H1 (cell line): ENCODE measurements around the gene C16orf95. TPM values are rescaled to one million over a fixed set of nuclear protein-coding genes. Genes with fewer than 3 reads are reported as not detected.

Experiments
- CTCF ChIA-PET: fragments of 300-600 bp; sonication (Branson Sonifier 250); formaldehyde crosslinking; loops from one replicate; lab custom pipeline; 2021; ENCODE audit not compliant: partially characterized antibody; lab: Charles Lee
- POLR2A ChIA-PET: fragments of 300-600 bp; sonication (Branson Sonifier 250); formaldehyde crosslinking; loops from one replicate; lab custom pipeline; 2021; ENCODE audit warnings: inconsistent platforms; ENCODE audit not compliant: partially characterized antibody; lab: Charles Lee
- DNase-seq, 2 experiments: peaks; one replicate each; pipeline versions ENCODE4 v3.0.0 to v3.0.0-alpha.2; 2010 to 2022; ENCODE audit warnings: low spot score in 2 of 2, low read depth in 1 of 2, mixed read lengths in 1 of 2
- FAIRE-seq: peaks from 2 replicates; lab custom pipeline; 2011; peaks lifted over from hg19 to GRCh38; lab: Jason Lieb, UNC
- H2AFZ ChIP-seq: 2 replicates; pipeline ENCODE4 v1.8.1; 2012; ENCODE audit warnings: low read length, inconsistent platforms
- H2AK5ac ChIP-seq: 2 replicates; pipeline ENCODE4 v1.6.1; 2013; ENCODE audit warnings: low read depth, low read length
- H2BK120ac ChIP-seq: replicated peaks from 2 replicates; pipeline ENCODE3; 2013; ENCODE audit warnings: low read depth, low read length, inconsistent platforms
- H2BK12ac ChIP-seq: 2 replicates; pipeline ENCODE4 v1.6.1; 2013; ENCODE audit warnings: low read depth, low read length
- H2BK15ac ChIP-seq: 2 replicates; pipeline ENCODE4 v1.6.1; 2013; ENCODE audit warnings: low read length
- H2BK20ac ChIP-seq: 2 replicates; pipeline ENCODE4 v1.6.1; 2013; ENCODE audit warnings: low read length
- H2BK5ac ChIP-seq: 2 replicates; pipeline ENCODE4 v1.6.1; 2013; ENCODE audit warnings: low read depth, low read length
- H3K14ac ChIP-seq: 2 replicates; pipeline ENCODE4 v1.6.1; 2013; ENCODE audit warnings: inconsistent platforms; ENCODE audit not compliant: insufficient read length
- H3K18ac ChIP-seq: 2 replicates; pipeline ENCODE4 v1.6.1; 2013; ENCODE audit warnings: low read length; ENCODE audit errors: extremely low read depth
- H3K23ac ChIP-seq: 2 replicates; pipeline ENCODE4 v1.6.1; 2013; ENCODE audit warnings: inconsistent platforms; ENCODE audit not compliant: insufficient read length
- H3K23me2 ChIP-seq: 2 replicates; pipeline ENCODE4 v1.6.1; 2013; ENCODE audit warnings: low read depth, low read length
- H3K27ac ChIP-seq: 2 replicates; pipeline ENCODE4 v1.6.1; 2011; ENCODE audit warnings: low read depth, low read length, inconsistent platforms
- H3K27me3 ChIP-seq, 4 experiments: replicated peaks in 1 of 4; 1 replicate in 1 of 4; 2 replicates in 3 of 4; pipeline versions ENCODE4 v1.6.1 to v1.8.1; 2011 to 2013; ENCODE audit warnings: low read length in 3 of 4, mild to moderate bottlenecking in 3 of 4, inconsistent platforms in 2 of 4, mixed read lengths in 2 of 4, moderate library complexity in 1 of 4; ENCODE audit not compliant: control insufficient read depth in 3 of 4, insufficient read depth in 3 of 4; ENCODE audit errors: extremely low read depth in 1 of 4
- H3K36me3 ChIP-seq, 4 experiments: 2 replicates each; pipeline versions ENCODE4 v1.6.1 to v1.8.1; 2011 to 2013; ENCODE audit warnings: mild to moderate bottlenecking in 4 of 4, low read length in 3 of 4, moderate library complexity in 2 of 4, control low read depth in 1 of 4, inconsistent platforms in 1 of 4; ENCODE audit not compliant: insufficient read depth in 4 of 4, control insufficient read depth in 2 of 4
- H3K4ac ChIP-seq: replicated peaks from 2 replicates; pipeline ENCODE3; 2013; ENCODE audit warnings: low read length, low read depth, mixed read lengths, inconsistent platforms; ENCODE audit not compliant: insufficient read length
- H3K4me1 ChIP-seq, 4 experiments: replicated peaks in 1 of 4; 1 replicate in 1 of 4; 2 replicates in 3 of 4; pipeline versions ENCODE4 v1.6.1 to v1.8.1; 2011 to 2013; ENCODE audit warnings: low read length in 3 of 4, inconsistent platforms in 2 of 4, mixed read lengths in 1 of 4; ENCODE audit not compliant: insufficient read depth in 4 of 4, control insufficient read depth in 3 of 4
- H3K4me2 ChIP-seq, 2 experiments: 2 replicates each; pipeline versions ENCODE4 v1.6.1 to v1.8.1; 2011 to 2013; ENCODE audit warnings: low read depth in 2 of 2, low read length in 2 of 2, control low read depth in 1 of 2, inconsistent platforms in 1 of 2, mild to moderate bottlenecking in 1 of 2; ENCODE audit not compliant: insufficient read depth in 1 of 2
- H3K4me3 ChIP-seq, 4 experiments: fragments of 200-600, 300-600 bp in 1 of 4; sonication (generic), shearing (Covaris generic), sonication (Bioruptor Twin) in 1 of 4; 2 replicates each; pipeline versions ENCODE4 v1.5.1 to v1.8.1; 2011 to 2016; ENCODE audit warnings: low read length in 4 of 4, low read depth in 3 of 4, control low read depth in 2 of 4, inconsistent platforms in 2 of 4, mild to moderate bottlenecking in 2 of 4, mixed read lengths in 1 of 4, moderate library complexity in 1 of 4; ENCODE audit not compliant: insufficient read depth in 2 of 4; ENCODE audit errors: extremely low read depth in 1 of 4
- H3K56ac ChIP-seq: replicated peaks from 2 replicates; pipeline ENCODE3; 2013; ENCODE audit warnings: low read depth, mild to moderate bottlenecking, mixed read lengths, low read length, inconsistent platforms; ENCODE audit not compliant: insufficient read length
- H3K79me1 ChIP-seq: 2 replicates; pipeline ENCODE4 v1.6.1; 2013; ENCODE audit warnings: low read depth, low read length, control low read depth
- H3K79me2 ChIP-seq, 2 experiments: 2 replicates each; pipeline versions ENCODE4 v1.6.1 to v1.8.1; 2012 to 2013; ENCODE audit warnings: low read length in 2 of 2, mild to moderate bottlenecking in 2 of 2, inconsistent platforms in 1 of 2; ENCODE audit not compliant: insufficient read depth in 2 of 2, control insufficient read depth in 1 of 2
- H3K9ac ChIP-seq, 4 experiments: replicated peaks in 1 of 4; 1 replicate in 1 of 4; 2 replicates in 3 of 4; pipeline versions ENCODE4 v1.6.1 to v1.8.1; 2011 to 2013; ENCODE audit warnings: low read depth in 3 of 4, low read length in 3 of 4, control low read depth in 2 of 4, mild to moderate bottlenecking in 2 of 4, moderate library complexity in 2 of 4, inconsistent platforms in 1 of 4; ENCODE audit errors: extremely low read depth in 1 of 4
- H3K9me3 ChIP-seq, 2 experiments: 2 replicates each; pipeline versions ENCODE4 v1.6.1 to v1.8.1; 2012 to 2013; ENCODE audit warnings: mild to moderate bottlenecking in 2 of 2, moderate library complexity in 2 of 2, control low read depth in 1 of 2, inconsistent platforms in 1 of 2, low read depth in 1 of 2, low read length in 1 of 2, mixed read lengths in 1 of 2; ENCODE audit not compliant: insufficient read depth in 2 of 2
- H4K20me1 ChIP-seq, 2 experiments: replicated peaks in 1 of 2; 2 replicates each; pipeline versions ENCODE3 to v1.8.1; 2011 to 2013; ENCODE audit warnings: inconsistent platforms in 2 of 2, low read length in 2 of 2, mild to moderate bottlenecking in 1 of 2; ENCODE audit not compliant: insufficient read depth in 2 of 2, control insufficient read depth in 1 of 2
- H4K5ac ChIP-seq: 2 replicates; pipeline ENCODE4 v1.6.1; 2013; ENCODE audit warnings: low read length, low read depth, mixed read lengths, inconsistent platforms; ENCODE audit not compliant: insufficient read length
- H4K8ac ChIP-seq: 2 replicates; pipeline ENCODE4 v1.8.0; 2013; ENCODE audit warnings: mild to moderate bottlenecking, moderate library complexity, low read length, inconsistent platforms; ENCODE audit not compliant: insufficient read depth; ENCODE audit errors: extremely low read depth
- H4K91ac ChIP-seq: replicated peaks from 2 replicates; pipeline ENCODE3; 2013; ENCODE audit warnings: low read length, mixed read lengths, inconsistent platforms; ENCODE audit not compliant: insufficient read length
- ATF2 ChIP-seq: IDR thresholded peaks from 2 replicates; pipeline ENCODE4 v1.6.1; 2012; ENCODE audit warnings: low read length, inconsistent platforms
- FOSL1 ChIP-seq: IDR thresholded peaks from 2 replicates; pipeline ENCODE4 v1.6.1; 2011; ENCODE audit warnings: mild to moderate bottlenecking, low read depth, low read length, moderate library complexity; ENCODE audit not compliant: insufficient read depth
- RBBP5 ChIP-seq: IDR thresholded peaks from 2 replicates; pipeline ENCODE4 v1.7.1; 2012; ENCODE audit warnings: low read depth, mild to moderate bottlenecking, inconsistent platforms, low read length, moderate library complexity, borderline replicate concordance
- SIRT6 ChIP-seq: IDR thresholded peaks from one replicate; pipeline ENCODE4 v1.7.1; 2012; ENCODE audit warnings: low read length, inconsistent platforms
- SP1 ChIP-seq: IDR thresholded peaks from 2 replicates; pipeline ENCODE4 v1.6.1; 2011; ENCODE audit warnings: low read depth, low read length
- SRF ChIP-seq: IDR thresholded peaks from 2 replicates; pipeline ENCODE4 v1.6.1; 2011; ENCODE audit warnings: mild to moderate bottlenecking, low read depth, low read length, moderate library complexity
- WGBS, 2 experiments: shearing (Covaris generic) in 1 of 2; methylation state at CpG; one replicate each; pipeline versions ENCODE4 v1.1.6 to v1.1.7; 2013 to 2015; ENCODE audit warnings: low lambda C conversion rate in 2 of 2, mixed read lengths in 2 of 2, inconsistent platforms in 1 of 2, low coverage in 1 of 2, missing lambda C conversion rate in 1 of 2; ENCODE audit not compliant: insufficient replicate concordance in 2 of 2, insufficient coverage in 1 of 2, insufficient read length in 1 of 2; ENCODE audit errors: extremely low coverage in 1 of 2, missing lambda C conversion rate in 1 of 2; 5-methylcytosine and 5-hydroxymethylcytosine counted together
- polyA plus RNA-seq, 7 experiments: library from polyadenylated mRNA; depleted of rRNA in 3 of 7; stranded (reverse) in 5 of 7; unstranded in 2 of 7; fragments of >200 nt in 5 of 7; fragments of 200-250 nt in 2 of 7; gene quantifications; 1 replicate in 5 of 7; 2 replicates in 1 of 7; 4 replicates in 1 of 7; pipeline versions ENCODE4 v1.2.1 to v1.2.3, GENCODE V29; 2011 to 2013; ENCODE audit warnings: missing spikeins in 2 of 7, mixed read lengths in 2 of 7
- total RNA-seq: library from RNA; stranded (reverse); fragmentation: NEBNext Ultra II Directional; extraction: Animal tissue kit (Norgen Biotek cat#: 25700); gene quantifications from 2 replicates; pipeline ENCODE4 v1.2.1, GENCODE V29; 2021
- TF ChIP-seq, protein P1 (sequence below), 3 experiments: IDR thresholded peaks; 1 replicate in 2 of 3; 2 replicates in 1 of 3; pipeline versions ENCODE4 v1.5.1 to v1.6.1; 2011; ENCODE audit warnings: low read length in 3 of 3, mild to moderate bottlenecking in 3 of 3, inconsistent platforms in 2 of 3, low read depth in 1 of 3, moderate library complexity in 1 of 3; ENCODE audit not compliant: insufficient read depth in 1 of 3; ENCODE audit errors: control extremely low read depth in 1 of 3

Gene C16orf95
- total and polyA plus RNA-seq, 2 of the 8 experiments (the other 6 are each of a cell fraction or from before 2014, with no cell fraction given), result 5.0 to 5.4 TPM

GRCh38 chr16:87366288-87366687, 49.1 kb upstream of the C16orf95 start:
- no peaks in the 10 kb centered on the region for H3K9me3 ChIP-seq
- no peak overlapping the region for H2BK120ac ChIP-seq
- FAIRE-seq, result no peak
- no peak overlapping the region for H3K4ac ChIP-seq
- H3K27ac ChIP-seq, result no peak overlapping the region
- no peak overlapping the region for H3K18ac ChIP-seq
- H2AK5ac ChIP-seq, result no peak overlapping the region
- H3K79me2 ChIP-seq, result peaks cover 0 to 24% of the 10 kb centered on the region in 2 experiments; a peak in 1 of 4 replicates
- CTCF ChIA-PET, result interaction anchor here (1.5 kb wide), 1 partner anchor 28 kb away, joined by 3 read pairs; no protein-coding TSS in a partner anchor
- H2AFZ ChIP-seq, result no peak overlapping the region
- H3K23me2 ChIP-seq, result no peaks in the 10 kb centered on the region
- H3K79me1 ChIP-seq, result peaks cover 8% of the 10 kb centered on the region
- H3K14ac ChIP-seq, result no peak overlapping the region
- no peak overlapping the region for H2BK15ac ChIP-seq
- peaks cover 0 to 12% (median 0%) of the 10 kb centered on the region in 4 experiments; a peak in 3 of 7 replicates for H3K4me1 ChIP-seq
- H3K4me3 ChIP-seq, result no peak overlapping the region
- H3K23ac ChIP-seq, result no peak overlapping the region
- 85% methylated on average over 4 of the region's 4 CpGs; no CpG with 5 or more reads in 1 of the 2 experiments for WGBS, 2 experiments
- no peak overlapping the region for H2BK20ac ChIP-seq
- POLR2A ChIA-PET, result no interaction called here
- H3K56ac ChIP-seq, result no peak overlapping the region
- peaks cover 4 to 16% of the 10 kb centered on the region in 2 experiments for H4K20me1 ChIP-seq
- no peak overlapping the region for H2BK12ac ChIP-seq
- H3K9ac ChIP-seq, result no peak overlapping the region
- TF ChIP-seq RBBP5 (no peak), ATF2 (no peak), SIRT6 (no peak), SP1 (no peak), FOSL1 (no peak), SRF (no peak)
- TF ChIP-seq, protein P1, sequence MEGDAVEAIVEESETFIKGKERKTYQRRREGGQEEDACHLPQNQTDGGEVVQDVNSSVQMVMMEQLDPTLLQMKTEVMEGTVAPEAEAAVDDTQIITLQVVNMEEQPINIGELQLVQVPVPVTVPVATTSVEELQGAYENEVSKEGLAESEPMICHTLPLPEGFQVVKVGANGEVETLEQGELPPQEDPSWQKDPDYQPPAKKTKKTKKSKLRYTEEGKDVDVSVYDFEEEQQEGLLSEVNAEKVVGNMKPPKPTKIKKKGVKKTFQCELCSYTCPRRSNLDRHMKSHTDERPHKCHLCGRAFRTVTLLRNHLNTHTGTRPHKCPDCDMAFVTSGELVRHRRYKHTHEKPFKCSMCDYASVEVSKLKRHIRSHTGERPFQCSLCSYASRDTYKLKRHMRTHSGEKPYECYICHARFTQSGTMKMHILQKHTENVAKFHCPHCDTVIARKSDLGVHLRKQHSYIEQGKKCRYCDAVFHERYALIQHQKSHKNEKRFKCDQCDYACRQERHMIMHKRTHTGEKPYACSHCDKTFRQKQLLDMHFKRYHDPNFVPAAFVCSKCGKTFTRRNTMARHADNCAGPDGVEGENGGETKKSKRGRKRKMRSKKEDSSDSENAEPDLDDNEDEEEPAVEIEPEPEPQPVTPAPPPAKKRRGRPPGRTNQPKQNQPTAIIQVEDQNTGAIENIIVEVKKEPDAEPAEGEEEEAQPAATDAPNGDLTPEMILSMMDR (IDR thresholded peaks at IDR 0.05; ENCODE audit: control extremely low read depth in 1 of 3, insufficient read depth in 1 of 3, low read depth in 1 of 3, low read length in 3 of 3), result no peak
- TF ChIP-seq, all 59 proteins: peak for 0
- H4K8ac ChIP-seq, result no peak overlapping the region
- H3K36me3 ChIP-seq, result peaks cover 0 to 2% (median under 1%) of the 10 kb centered on the region in 4 experiments; a peak in 1 of 8 replicates
- H2BK5ac ChIP-seq, result no peak overlapping the region; the same call in 1 of the 2 replicates
- H4K5ac ChIP-seq, result no peak overlapping the region
- H4K91ac ChIP-seq, result no peak overlapping the region
- no peak for DNase-seq
- no peaks in the 10 kb centered on the region for H3K27me3 ChIP-seq
- H3K4me2 ChIP-seq, result no peak overlapping the region
